K562 (cell line): Measurements from ENCODE around the gene UNC13A.

Experiments
- BMI1 ChIP-seq: fragments of 150-350 bp; IDR thresholded peaks from 2 replicates; pipeline ENCODE4 v1.6.1; 2014; ENCODE audit warnings: low read length
- CAMTA2 ChIP-seq: fragments of 250-450 bp; sonication (Bioruptor Pico); conservative IDR thresholded peaks from 2 replicates; pipeline ENCODE4 v1.5.1; 2022
- MAX ChIP-seq: sonication (generic); formaldehyde crosslinking; IDR thresholded peaks from 2 replicates; pipeline ENCODE4 v1.9.0; 2022; ENCODE audit warnings: mild to moderate bottlenecking, missing genetic modification reagents
- MTA2 ChIP-seq: fragments of 450-650 bp; IDR thresholded peaks from 2 replicates; pipeline ENCODE4 v1.6.1; 2016; ENCODE audit warnings: low read depth
- MYBL2 ChIP-seq, 2 experiments: fragments of 450-650 bp in 1 of 2; sonication (generic) in 1 of 2; formaldehyde crosslinking in 1 of 2; IDR thresholded peaks; 2 replicates each; pipeline versions ENCODE4 v1.6.1 to v1.8.1; 2017 to 2022; ENCODE audit warnings: borderline replicate concordance in 1 of 2, inconsistent platforms in 1 of 2, low read depth in 1 of 2, mild to moderate bottlenecking in 1 of 2, missing genetic modification reagents in 1 of 2, moderate library complexity in 1 of 2
- MYC ChIP-seq, 2 experiments: fragments of 250-450 bp in 1 of 2; sonication (Bioruptor Pico) in 1 of 2; IDR thresholded peaks; 2 replicates each; pipeline versions ENCODE4 v1.5.1 to v1.6.1; 2012 to 2021; ENCODE audit warnings: low read depth in 2 of 2, borderline replicate concordance in 1 of 2, improper control_type of control experiment in 1 of 2, low read length in 1 of 2, mild to moderate bottlenecking in 1 of 2, moderate library complexity in 1 of 2
- NR2C2 ChIP-seq, 2 experiments: fragments of 200-800 bp in 1 of 2; sonication (Bioruptor generic) in 1 of 2; sonication (generic) in 1 of 2; formaldehyde crosslinking in 1 of 2; IDR thresholded peaks; 2 replicates each; pipeline versions ENCODE4 v1.6.1 to v1.8.0; 2016 to 2022; ENCODE audit warnings: mild to moderate bottlenecking in 1 of 2, missing compliant biosample characterization in 1 of 2, missing genetic modification characterization in 1 of 2, missing genetic modification reagents in 1 of 2
- POLR2A ChIP-seq: fragments of 450-650 bp; conservative IDR thresholded peaks from 2 replicates; pipeline ENCODE4 v1.6.1; 2016
- SIX5 ChIP-seq, 2 experiments: IDR thresholded peaks; 2 replicates each; pipeline ENCODE4 v1.6.1; 2011; ENCODE audit warnings: low read length in 2 of 2, borderline replicate concordance in 1 of 2, low read depth in 1 of 2, mild to moderate bottlenecking in 1 of 2, moderate library complexity in 1 of 2; ENCODE audit not compliant: insufficient read depth in 1 of 2
- SMC3 ChIP-seq: conservative IDR thresholded peaks from 2 replicates; pipeline ENCODE4 v1.6.1; 2011; ENCODE audit warnings: low read depth, low read length, improper control_type of control experiment; ENCODE audit not compliant: insufficient read depth
- ZNF263 ChIP-seq: sonication (generic); formaldehyde crosslinking; IDR thresholded peaks from 2 replicates; pipeline ENCODE4 v1.8.0; 2022; ENCODE audit warnings: mild to moderate bottlenecking, missing genetic modification reagents, borderline replicate concordance
- TF ChIP-seq, protein P1 (sequence below), 3 experiments: IDR thresholded peaks in 2 of 3; conservative IDR thresholded peaks in 1 of 3; 2 replicates each; pipeline ENCODE4 v1.5.1; 2011 to 2012; ENCODE audit warnings: low read length in 3 of 3, mild to moderate bottlenecking in 3 of 3, control low read depth in 2 of 3, improper control_type of control experiment in 1 of 3, inconsistent platforms in 1 of 3, low read depth in 1 of 3, mixed read lengths in 1 of 3, moderate library complexity in 1 of 3; ENCODE audit not compliant: insufficient read depth in 2 of 3

DNA sequence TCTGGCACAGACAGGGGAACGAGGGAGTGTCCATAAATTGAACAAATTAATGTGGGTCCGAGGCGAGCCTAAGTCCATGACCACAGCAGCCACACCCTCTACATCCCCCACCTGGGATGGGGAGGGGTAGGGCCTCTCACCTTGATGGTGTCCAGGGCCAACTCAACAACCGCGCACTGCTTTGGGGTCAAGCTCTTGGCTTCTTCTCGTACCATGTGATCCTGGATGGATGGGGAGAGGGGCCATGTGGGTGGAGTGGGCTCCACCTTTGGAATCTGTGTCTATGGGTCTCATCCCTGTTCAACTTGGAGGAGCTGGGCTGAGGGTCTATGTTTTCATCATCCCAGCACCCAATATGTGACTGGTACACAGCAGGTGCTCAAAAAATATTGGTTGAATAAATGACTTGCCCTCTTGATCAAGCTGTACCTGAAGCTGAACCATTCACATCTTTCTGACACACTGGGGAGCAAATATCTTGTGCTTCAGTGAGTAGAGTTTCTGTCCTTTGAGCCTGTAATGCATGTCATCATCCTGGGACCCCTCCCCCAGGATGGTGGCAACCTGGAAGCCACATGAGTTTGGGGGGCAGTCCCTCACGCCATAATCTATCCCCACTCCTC, 69.8 kb downstream of the UNC13A start:
- TF ChIP-seq POLR2A, result no peak
- TF ChIP-seq MTA2, result no peak
- no peak for TF ChIP-seq CAMTA2 (CRISPR knock-in tag)
- no peak for TF ChIP-seq MAX (CRISPR knock-in tag)
- no peak for TF ChIP-seq MYBL2 (IDR thresholded peaks at IDR 0.05; ENCODE audit: low read depth)
- no peak for TF ChIP-seq MYBL2 (CRISPR knock-in tag; IDR thresholded peaks at IDR 0.05; ENCODE audit: borderline replicate concordance)
- TF ChIP-seq MYC (IDR thresholded peaks at IDR 0.05; ENCODE audit: low read depth, low read length), result no peak
- TF ChIP-seq MYC (CRISPR knock-in tag; IDR thresholded peaks at IDR 0.05; ENCODE audit: borderline replicate concordance, low read depth), result no peak
- TF ChIP-seq SMC3, result no peak
- TF ChIP-seq, protein P1, sequence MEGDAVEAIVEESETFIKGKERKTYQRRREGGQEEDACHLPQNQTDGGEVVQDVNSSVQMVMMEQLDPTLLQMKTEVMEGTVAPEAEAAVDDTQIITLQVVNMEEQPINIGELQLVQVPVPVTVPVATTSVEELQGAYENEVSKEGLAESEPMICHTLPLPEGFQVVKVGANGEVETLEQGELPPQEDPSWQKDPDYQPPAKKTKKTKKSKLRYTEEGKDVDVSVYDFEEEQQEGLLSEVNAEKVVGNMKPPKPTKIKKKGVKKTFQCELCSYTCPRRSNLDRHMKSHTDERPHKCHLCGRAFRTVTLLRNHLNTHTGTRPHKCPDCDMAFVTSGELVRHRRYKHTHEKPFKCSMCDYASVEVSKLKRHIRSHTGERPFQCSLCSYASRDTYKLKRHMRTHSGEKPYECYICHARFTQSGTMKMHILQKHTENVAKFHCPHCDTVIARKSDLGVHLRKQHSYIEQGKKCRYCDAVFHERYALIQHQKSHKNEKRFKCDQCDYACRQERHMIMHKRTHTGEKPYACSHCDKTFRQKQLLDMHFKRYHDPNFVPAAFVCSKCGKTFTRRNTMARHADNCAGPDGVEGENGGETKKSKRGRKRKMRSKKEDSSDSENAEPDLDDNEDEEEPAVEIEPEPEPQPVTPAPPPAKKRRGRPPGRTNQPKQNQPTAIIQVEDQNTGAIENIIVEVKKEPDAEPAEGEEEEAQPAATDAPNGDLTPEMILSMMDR (IDR thresholded peaks at IDR 0.05 in 2 of 3, conservative IDR thresholded peaks at IDR 0.05 in 1 of 3; ENCODE audit: insufficient read depth in 2 of 3, low read depth in 1 of 3, low read length in 3 of 3), result no peak
- TF ChIP-seq NR2C2 (CRISPR knock-in tag; IDR thresholded peaks at IDR 0.05), result no peak
- TF ChIP-seq NR2C2 (tag; IDR thresholded peaks at IDR 0.05), result no peak
- no peak for TF ChIP-seq SIX5 (IDR thresholded peaks at IDR 0.05; ENCODE audit: borderline replicate concordance in 1 of 2, insufficient read depth in 1 of 2, low read depth in 1 of 2, low read length in 2 of 2)
- TF ChIP-seq BMI1, result no peak
- no peak for TF ChIP-seq ZNF263 (CRISPR knock-in tag)
